A549 (cell line): ENCODE data around the gene PVALEF. TPM values are rescaled to one million over a fixed set of nuclear protein-coding genes. Genes with fewer than 3 reads are reported as not detected.

Source experiments
- ATAC-seq, 2 experiments: fragments of 200-7000 bp in 1 of 2; fragments of >200 bp in 1 of 2; cut with Nextera tagmentation in 1 of 2; cut with Tn5 transposase in 1 of 2; 3 replicates each; pipeline versions ENCODE4 v1.8.0 to v1.9.1; 2018 to 2020; ENCODE audit warnings: mild to moderate bottlenecking in 1 of 2, moderate library complexity in 1 of 2
- CTCF ChIA-PET: fragments of 300-600 bp; sonication (Branson Sonifier 250); formaldehyde crosslinking; extraction: SDS; loops from one replicate; lab custom pipeline; 2021; ENCODE audit warnings: antibody characterized with exemption, inconsistent platforms; lab: Yijun Ruan, JAX
- POLR2A ChIA-PET: fragments of 350-600 bp; formaldehyde crosslinking; extraction: SDS; loops from one replicate; lab custom pipeline; 2021; ENCODE audit warnings: antibody characterized with exemption, inconsistent platforms; lab: Yijun Ruan, JAX
- DNase-seq, 2 experiments: peaks; one replicate each; pipeline versions ENCODE4 v3.0.0 to v3.0.0-alpha.2; 2011 to 2016; ENCODE audit warnings: low read depth in 1 of 2, low spot score in 1 of 2
- FAIRE-seq: peaks from 2 replicates; lab custom pipeline; 2011; peaks lifted over from hg19 to GRCh38; lab: Jason Lieb, UNC
- H3K27ac ChIP-seq, 2 experiments: fragments of >200 bp; sonication (Bioruptor Twin); formaldehyde crosslinking; 3 replicates each; pipeline ENCODE4 v1.5.1; 2016 to 2017
- H3K4me1 ChIP-seq: fragments of >200 bp; sonication (Bioruptor Twin); formaldehyde crosslinking; 3 replicates; pipeline ENCODE4 v1.6.1; 2016
- H3K4me2 ChIP-seq: fragments of >200 bp; sonication (Bioruptor Twin); formaldehyde crosslinking; 3 replicates; pipeline ENCODE4 v1.6.1; 2016
- H3K4me3 ChIP-seq: fragments of >200 bp; sonication (Bioruptor Twin); formaldehyde crosslinking; 3 replicates; pipeline ENCODE4 v1.5.1; 2016
- H3K9me3 ChIP-seq: fragments of >200 bp; sonication (Bioruptor Twin); formaldehyde crosslinking; 3 replicates; pipeline ENCODE4 v1.6.1; 2016
- BHLHE40 ChIP-seq: IDR thresholded peaks from 2 replicates; pipeline ENCODE4 v1.6.1; 2012; ENCODE audit warnings: low read depth, low read length, inconsistent platforms
- CBX8 ChIP-seq: fragments of 200-600 bp; sonication (generic); IDR thresholded peaks from 2 replicates; pipeline ENCODE4 v1.6.1; 2016
- CEBPB ChIP-seq, 2 experiments: fragments of >200 bp in 1 of 2; sonication (Bioruptor Twin) in 1 of 2; formaldehyde crosslinking in 1 of 2; IDR thresholded peaks; 2 replicates each; pipeline ENCODE4 v1.6.1; 2012 to 2016
- CHD4 ChIP-seq: fragments of 200-600 bp; sonication (generic); IDR thresholded peaks from 2 replicates; pipeline ENCODE4 v1.6.1; 2016; ENCODE audit warnings: antibody characterized with exemption, mild to moderate bottlenecking, borderline replicate concordance
- EHMT2 ChIP-seq: fragments of 200-600 bp; sonication (generic); IDR thresholded peaks from 2 replicates; pipeline ENCODE4 v1.6.1; 2016; ENCODE audit warnings: antibody characterized with exemption, low read depth, mild to moderate bottlenecking, moderate library complexity
- ELK1 ChIP-seq: fragments of 150-350 bp; IDR thresholded peaks from 2 replicates; pipeline ENCODE4 v1.6.1; 2014; ENCODE audit warnings: low read depth, mild to moderate bottlenecking, low read length
- ESRRA ChIP-seq: fragments of 150-350 bp; IDR thresholded peaks from 2 replicates; pipeline ENCODE4 v1.6.1; 2014; ENCODE audit warnings: mild to moderate bottlenecking, low read length, borderline replicate concordance
- FOSL2 ChIP-seq, 2 experiments: fragments of 450-650 bp in 1 of 2; fragments of >200 bp in 1 of 2; sonication (Bioruptor Twin) in 1 of 2; formaldehyde crosslinking; IDR thresholded peaks; 2 replicates each; pipeline versions ENCODE4 v1.5.0 to v1.6.1; 2016 to 2020; ENCODE audit warnings: mild to moderate bottlenecking in 1 of 2, moderate library complexity in 1 of 2
- FOXS1 ChIP-seq: fragments of 250-450 bp; sonication (Bioruptor Pico); IDR thresholded peaks from 2 replicates; pipeline ENCODE4 v1.5.0; 2020; ENCODE audit warnings: mild to moderate bottlenecking, moderate library complexity
- GATA3 ChIP-seq: IDR thresholded peaks from 2 replicates; pipeline ENCODE4 v1.6.1; 2012; ENCODE audit warnings: borderline replicate concordance
- HDAC2 ChIP-seq: fragments of 200-600 bp; sonication (generic); IDR thresholded peaks from 2 replicates; pipeline ENCODE4 v1.6.1; 2016
- HEYL ChIP-seq: fragments of 250-450 bp; sonication (Bioruptor Pico); IDR thresholded peaks from 2 replicates; pipeline ENCODE4 v1.8.0; 2021; ENCODE audit warnings: mild to moderate bottlenecking, moderate library complexity
- HMGXB4 ChIP-seq: fragments of 250-450 bp; sonication (Bioruptor Pico); IDR thresholded peaks from 2 replicates; pipeline ENCODE4 v1.5.0; 2021; ENCODE audit warnings: mild to moderate bottlenecking, moderate library complexity, borderline replicate concordance
- JUNB ChIP-seq: fragments of >200 bp; sonication (Bioruptor Twin); formaldehyde crosslinking; IDR thresholded peaks from 2 replicates; pipeline ENCODE4 v1.6.1; 2016
- KDM1A ChIP-seq: fragments of 200-600 bp; sonication (generic); IDR thresholded peaks from 2 replicates; pipeline ENCODE4 v1.6.1; 2016; ENCODE audit warnings: low read depth, mild to moderate bottlenecking
- MYC ChIP-seq: IDR thresholded peaks from 2 replicates; pipeline ENCODE4 v1.6.1; 2012; ENCODE audit warnings: mild to moderate bottlenecking, inconsistent platforms, low read length, improper control_type of control experiment, borderline replicate concordance
- NR3C1 ChIP-seq: fragments of >200 bp; sonication (Bioruptor Twin); formaldehyde crosslinking; IDR thresholded peaks from 3 replicates; pipeline ENCODE4 v1.6.1; 2017
- PBX3 ChIP-seq: IDR thresholded peaks from 2 replicates; pipeline ENCODE4 v1.6.1; 2012
- POLR2A ChIP-seq: IDR thresholded peaks from 2 replicates; pipeline ENCODE4 v1.6.1; 2012; ENCODE audit warnings: mild to moderate bottlenecking, low read length
- POLR2AphosphoS2 ChIP-seq: conservative IDR thresholded peaks from 2 replicates; pipeline ENCODE4 v1.6.1; 2012; ENCODE audit warnings: low read length, improper control_type of control experiment, inconsistent platforms
- RARB ChIP-seq: fragments of 250-450 bp; sonication (Bioruptor Pico); IDR thresholded peaks from 2 replicates; pipeline ENCODE4 v1.8.0; 2021; ENCODE audit warnings: mild to moderate bottlenecking, moderate library complexity
- RCOR1 ChIP-seq: fragments of 150-350 bp; IDR thresholded peaks from 2 replicates; pipeline ENCODE4 v1.6.1; 2014; ENCODE audit warnings: antibody characterized with exemption, low read length, low read depth
- TP53 ChIP-seq: fragments of 250-450 bp; sonication (Bioruptor Pico); IDR thresholded peaks from 2 replicates; pipeline ENCODE4 v1.5.0; 2021; ENCODE audit warnings: mild to moderate bottlenecking, moderate library complexity
- ZC3H11A ChIP-seq: fragments of 450-650 bp; IDR thresholded peaks from 2 replicates; pipeline ENCODE4 v1.6.1; 2014; ENCODE audit warnings: antibody characterized with exemption, mild to moderate bottlenecking
- ZFP36 ChIP-seq: fragments of 450-650 bp; IDR thresholded peaks from 2 replicates; pipeline ENCODE4 v1.6.1; 2014; ENCODE audit warnings: borderline replicate concordance; ENCODE audit not compliant: partially characterized antibody
- WGBS: methylation state at CpG from one replicate; pipeline ENCODE4 v1.1.6; 2017; ENCODE audit errors: missing lambda C conversion rate; 5-methylcytosine and 5-hydroxymethylcytosine counted together
- polyA plus RNA-seq, 4 experiments: library from polyadenylated mRNA; depleted of rRNA in 3 of 4; stranded (reverse); fragments of >200 nt; fragmentation: RNase III in 1 of 4; extraction: RNeasy Plus Mini Kit Qiagen cat#74134 plus additional on column Dnase treatment in 1 of 4; gene quantifications; 2 replicates in 3 of 4; 3 replicates in 1 of 4; pipeline ENCODE4 v1.2.3, GENCODE V29; 2011 to 2017

Gene PVALEF
- polyA plus RNA-seq, 2 of the 4 experiments (the other 2 are of a cell fraction): not detected

DNA sequence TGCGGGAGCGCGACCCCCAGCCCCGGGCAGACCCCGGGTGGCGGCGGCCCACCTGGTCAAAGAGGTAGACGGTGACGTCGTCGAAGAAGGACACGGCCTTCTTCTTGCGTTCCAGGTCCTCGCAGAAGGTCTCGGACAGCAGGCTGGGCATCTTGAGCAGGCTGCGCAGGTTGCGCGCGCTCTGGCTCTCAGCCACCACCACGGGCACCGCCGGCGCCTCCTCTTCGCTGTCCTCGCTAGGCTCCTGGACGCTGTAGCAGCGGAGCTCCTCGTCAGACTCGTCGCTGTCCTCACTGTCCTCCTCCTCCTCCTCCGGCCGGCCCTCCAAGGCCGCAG lies 45.2 kb upstream of the PVALEF start:
- CTCF ChIA-PET: interaction anchor here (1.0 to 3.7 kb wide), 9 partner anchors 10 to 96 kb away, joined by 3 to 23 read pairs (median 9); no protein-coding TSS in a partner anchor
- Histone ChIP-seq H3K4me1 (peaks cover 9% of the 10 kb centered on the region), H3K27ac (peak overlapping the region in 1 of 2 experiments; percentile 84; a peak in 3 of 6 replicates)
- no peak for TF ChIP-seq HMGXB4 (CRISPR knock-in tag)
- no peak for TF ChIP-seq KDM1A
- TF ChIP-seq FOXS1 (CRISPR knock-in tag): no peak
- no peak for TF ChIP-seq FOSL2 (IDR thresholded peaks at IDR 0.05)
- TF ChIP-seq FOSL2 (CRISPR knock-in tag; IDR thresholded peaks at IDR 0.05): no peak
- TF ChIP-seq RARB (CRISPR knock-in tag): no peak
- no peak for TF ChIP-seq NR3C1
- no peak for TF ChIP-seq CEBPB (IDR thresholded peaks at IDR 0.05)
- no peak for TF ChIP-seq POLR2AphosphoS2
- TF ChIP-seq EHMT2: no peak
- no peak for TF ChIP-seq TP53
- TF ChIP-seq CHD4: no peak
- no peak for TF ChIP-seq PBX3
- TF ChIP-seq HEYL (CRISPR knock-in tag): no peak
- no peak for TF ChIP-seq RCOR1
- TF ChIP-seq, all 56 proteins: peak for 0
- POLR2A ChIA-PET: no interaction called here
- DNase-seq: no peak
- Histone ChIP-seq H3K9me3 (no peaks in the 10 kb centered on the region), H3K4me3 (peak overlapping the region; percentile 56; the same call in 2 of the 3 replicates), H3K4me2 (peak overlapping the region; percentile 87)
- no peak for ATAC-seq
- no peak for FAIRE-seq
- 84% methylated on average over 30 of the region's 33 CpGs for WGBS

DNA sequence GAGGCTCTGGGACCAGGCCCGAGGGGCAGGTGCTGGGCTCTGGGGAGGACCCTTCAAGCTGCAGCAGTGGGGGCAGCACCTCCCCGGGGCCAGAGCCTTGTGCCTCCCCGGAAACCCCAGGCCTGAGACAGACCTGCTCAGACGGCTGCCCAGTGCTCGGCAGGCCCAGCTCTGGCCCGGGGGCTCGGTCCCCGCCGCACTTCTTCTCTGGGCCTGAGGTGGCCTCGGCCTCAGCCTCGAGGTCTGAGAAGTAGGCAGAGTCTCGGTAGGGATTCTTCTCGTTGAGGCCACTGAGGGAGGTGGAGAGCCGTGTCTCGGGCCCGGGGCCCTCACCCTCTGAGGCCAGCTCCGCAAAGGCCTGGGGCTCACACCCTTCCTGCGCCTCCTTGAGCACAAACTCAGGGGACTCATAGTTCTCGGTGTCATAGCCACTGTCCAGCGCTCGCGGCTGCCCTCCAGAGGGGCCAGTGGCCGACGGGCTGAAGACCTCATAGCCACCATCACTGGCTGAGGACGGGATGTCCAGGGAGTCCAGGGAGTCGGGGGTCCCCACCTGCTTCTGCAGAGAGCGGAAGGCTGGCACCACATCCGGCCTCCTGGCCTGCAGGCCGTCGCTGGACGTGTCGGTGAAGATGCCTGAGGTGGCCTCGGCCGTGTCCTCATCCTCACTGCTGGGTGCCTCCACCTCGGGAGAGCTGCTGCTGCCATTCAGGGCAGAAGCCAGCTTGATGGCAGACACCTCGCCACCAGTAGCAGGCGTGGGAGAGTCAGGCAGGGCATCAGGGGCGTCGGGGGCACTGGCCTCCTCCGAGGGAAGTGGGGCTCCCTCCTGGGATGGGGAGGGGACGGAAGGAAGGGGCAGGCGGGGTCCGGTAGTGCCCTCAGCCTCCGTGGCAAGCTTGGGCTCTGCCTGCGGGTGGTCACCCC lies 44.3 kb upstream of the PVALEF start:
- no peaks in the 10 kb centered on the region for H3K9me3 ChIP-seq
- H3K4me1 ChIP-seq: peaks cover 17% of the 10 kb centered on the region
- ChIA-PET CTCF (interaction anchor here (0.9 to 3.7 kb wide), 11 partner anchors 9 to 97 kb away, joined by 3 to 23 read pairs (median 6); no protein-coding TSS in a partner anchor), POLR2A (no interaction called here)
- DNase-seq (peak in 1 of 2 experiments; percentile 46), FAIRE-seq (no peak), ATAC-seq (peak; percentile 5 to 7; a peak in 3 of 6 replicates)
- TF ChIP-seq KDM1A (no peak), GATA3 (no peak), MYC (no peak), CHD4 (no peak), ELK1 (no peak), HEYL (CRISPR knock-in tag) (no peak), RARB (CRISPR knock-in tag) (no peak), POLR2A (no peak), ESRRA (no peak), ZC3H11A (no peak), JUNB (no peak), HDAC2 (no peak), FOSL2 (IDR thresholded peaks at IDR 0.05) (no peak), FOSL2 (CRISPR knock-in tag; IDR thresholded peaks at IDR 0.05) (no peak), CBX8 (no peak), BHLHE40 (no peak), ZFP36 (no peak), EHMT2 (no peak)
- 0 out of 6 replicates have a peak overlapping the region, but pooled peaks of 1 of the 2 experiments have one; percentile 84 for H3K27ac ChIP-seq
- H3K4me2 ChIP-seq: no peak overlapping the region
- WGBS: 74% methylated on average over 25 of the region's 45 CpGs
- H3K4me3 ChIP-seq: no peak overlapping the region
